ENCODE measurements around the gene DLGAP1. TPM values are rescaled to one million over a fixed set of nuclear protein-coding genes. Genes with fewer than 3 reads are reported as not detected.
A peak's percentile ranks its signal among the peaks of the same experiment; 100 is the strongest.

DLGAP1 gene
- total and polyA plus RNA-seq, 9 donors: 2.0 to 42.7 (median 3.8) TPM

- 67 to 81% (median 78%) methylated on average over 5 of the region's 5 CpGs for WGBS, 3 donors
- peaks cover 8% of the 10 kb centered on the region for H3K4me1 ChIP-seq (ENCODE audit: insufficient read depth)
- H3K27me3 ChIP-seq: no peaks in the 10 kb centered on the region
- H3K36me3 ChIP-seq: no peaks in the 10 kb centered on the region
- intact Hi-C loops (cut with DNase I): no loop called here
- H3K27ac ChIP-seq: no peak overlapping the region
- no peak for TF ChIP-seq POLR2A (IDR thresholded peaks at IDR 0.05)
- H3K9me3 ChIP-seq: no peaks in the 10 kb centered on the region
- DNase-seq: no peak
- no peak overlapping the region for H3K4me3 ChIP-seq
Measured at GRCh38 chr18:3626929-3627458, 828.1 kb downstream of the DLGAP1 start.

GRCh38 chr18:3625742-3626091 is 829.4 kb downstream of the DLGAP1 start:
- TF ChIP-seq, protein P1, sequence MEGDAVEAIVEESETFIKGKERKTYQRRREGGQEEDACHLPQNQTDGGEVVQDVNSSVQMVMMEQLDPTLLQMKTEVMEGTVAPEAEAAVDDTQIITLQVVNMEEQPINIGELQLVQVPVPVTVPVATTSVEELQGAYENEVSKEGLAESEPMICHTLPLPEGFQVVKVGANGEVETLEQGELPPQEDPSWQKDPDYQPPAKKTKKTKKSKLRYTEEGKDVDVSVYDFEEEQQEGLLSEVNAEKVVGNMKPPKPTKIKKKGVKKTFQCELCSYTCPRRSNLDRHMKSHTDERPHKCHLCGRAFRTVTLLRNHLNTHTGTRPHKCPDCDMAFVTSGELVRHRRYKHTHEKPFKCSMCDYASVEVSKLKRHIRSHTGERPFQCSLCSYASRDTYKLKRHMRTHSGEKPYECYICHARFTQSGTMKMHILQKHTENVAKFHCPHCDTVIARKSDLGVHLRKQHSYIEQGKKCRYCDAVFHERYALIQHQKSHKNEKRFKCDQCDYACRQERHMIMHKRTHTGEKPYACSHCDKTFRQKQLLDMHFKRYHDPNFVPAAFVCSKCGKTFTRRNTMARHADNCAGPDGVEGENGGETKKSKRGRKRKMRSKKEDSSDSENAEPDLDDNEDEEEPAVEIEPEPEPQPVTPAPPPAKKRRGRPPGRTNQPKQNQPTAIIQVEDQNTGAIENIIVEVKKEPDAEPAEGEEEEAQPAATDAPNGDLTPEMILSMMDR (IDR thresholded peaks at IDR 0.05): no peak
- no peak for TF ChIP-seq EP300 (IDR thresholded peaks at IDR 0.05)
- TF ChIP-seq POLR2A (IDR thresholded peaks at IDR 0.05): no peak
- Histone ChIP-seq H3K27me3 (no peaks in the 10 kb centered on the region), H3K27ac (no peak overlapping the region), H3K9me3 (no peaks in the 10 kb centered on the region), H3K4me3 (no peak overlapping the region), H3K4me1 (ENCODE audit: insufficient read depth) (peaks cover 8% of the 10 kb centered on the region), H3K36me3 (no peaks in the 10 kb centered on the region)
- no peak for DNase-seq
- intact Hi-C loops (cut with DNase I): no loop called here

- peak overlapping the region in 1 of 2 donors; percentile 69 for H3K27ac ChIP-seq
- TF ChIP-seq, protein P1 (IDR thresholded peaks at IDR 0.05): no peak
- no peak for TF ChIP-seq EP300 (IDR thresholded peaks at IDR 0.05)
- TF ChIP-seq POLR2A (IDR thresholded peaks at IDR 0.05): no peak
- no peak overlapping the region for H3K4me3 ChIP-seq
- peak in 1 of 5 donors; percentile 50 for DNase-seq
- no peaks in the 10 kb centered on the region for H3K9me3 ChIP-seq
- H3K27me3 ChIP-seq: no peaks in the 10 kb centered on the region
- no peaks in the 10 kb centered on the region for H3K36me3 ChIP-seq
- WGBS, 3 donors: 44 to 54% (median 44%) methylated on average over 9 of the region's 9 CpGs
- intact Hi-C loops (cut with DNase I): no loop called here
- H3K4me1 ChIP-seq (ENCODE audit: insufficient read depth): peaks cover 8% of the 10 kb centered on the region
Measured at GRCh38 chr18:3624935-3625741, 830.0 kb downstream of the DLGAP1 start.

GRCh38 chr18:3624546-3624934 is 830.6 kb downstream of the DLGAP1 start:
- Histone ChIP-seq H3K4me1 (ENCODE audit: insufficient read depth) (peaks cover 8% of the 10 kb centered on the region), H3K27me3 (no peaks in the 10 kb centered on the region), H3K36me3 (no peaks in the 10 kb centered on the region), H3K9me3 (no peaks in the 10 kb centered on the region), H3K27ac (peak overlapping the region; percentile 69), H3K4me3 (no peak overlapping the region)
- DNase-seq: no peak
- TF ChIP-seq EP300 (IDR thresholded peaks at IDR 0.05) (no peak), POLR2A (IDR thresholded peaks at IDR 0.05) (no peak)
- TF ChIP-seq, protein P1 (IDR thresholded peaks at IDR 0.05): no peak
- WGBS, 3 donors: 40 to 73% (median 47%) methylated on average over 2 of the region's 2 CpGs
- intact Hi-C loops (cut with DNase I): no loop called here
